Measurements from ENCODE around the gene S100A14.
A peak's percentile ranks its signal among the peaks of the same experiment; 100 is the strongest.

The S100A14 gene

DNA sequence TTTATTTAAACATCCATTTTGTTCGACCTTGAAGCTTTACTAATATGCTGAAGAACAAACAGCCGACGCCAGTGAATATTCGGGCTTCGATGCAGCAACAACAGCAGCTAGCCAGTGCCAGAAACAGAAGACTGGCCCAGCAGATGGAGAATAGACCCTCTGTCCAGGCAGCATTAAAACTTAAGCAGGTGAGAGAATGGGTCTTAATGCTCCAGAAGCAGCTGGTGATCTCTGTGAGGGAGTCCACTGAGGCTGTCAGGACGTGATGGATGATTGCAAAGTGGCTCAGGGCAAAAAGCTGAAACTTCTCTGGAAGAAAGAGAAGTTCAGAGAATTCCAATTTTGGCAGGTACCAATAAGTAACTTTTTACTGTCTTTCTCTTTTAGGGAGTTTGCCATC is 22.1 kb upstream of the S100A14 start:
- Histone ChIP-seq H3K9ac (ENCODE audit: low read length) (peak overlapping the region; percentile 73), H3K9me3 (ENCODE audit: control insufficient read depth, low read length) (no peaks in the 10 kb centered on the region), H3K4me3 (ENCODE audit: low read length) (no peak overlapping the region), H3K27me3 (replicated peaks; ENCODE audit: control insufficient read depth, insufficient read depth, low read length) (no peaks in the 10 kb centered on the region), H3K4me1 (ENCODE audit: control insufficient read depth, insufficient read depth, low read length) (peaks cover 31% of the 10 kb centered on the region), H3K36me3 (ENCODE audit: control insufficient read depth, insufficient read depth, low read length, severe bottlenecking) (peaks cover 70% of the 10 kb centered on the region)
- no peak for DNase-seq (ENCODE audit: low read depth)

DNA sequence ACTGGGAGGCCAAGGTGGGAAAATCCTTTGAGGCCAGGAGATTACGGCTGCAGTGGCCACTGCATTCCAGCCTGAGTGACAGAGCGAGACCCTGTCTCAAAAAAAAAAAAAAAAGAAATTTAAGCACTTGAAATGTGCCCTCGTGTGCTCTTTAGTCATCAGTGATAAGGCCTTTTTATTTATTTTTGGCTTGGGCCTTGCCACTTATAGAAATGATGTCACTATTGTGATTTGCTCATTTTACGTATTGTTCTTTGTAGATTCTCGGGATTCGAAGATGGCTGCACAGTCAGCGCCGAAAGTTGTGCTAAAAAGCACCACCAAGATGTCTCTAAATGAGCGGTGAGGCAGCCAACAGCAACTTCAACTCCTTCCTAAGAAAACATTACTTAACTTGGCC is 20.2 kb upstream of the S100A14 start:
- Histone ChIP-seq H3K4me3 (ENCODE audit: low read length) (no peak overlapping the region), H3K27me3 (replicated peaks; ENCODE audit: control insufficient read depth, insufficient read depth, low read length) (no peaks in the 10 kb centered on the region), H3K4me1 (ENCODE audit: control insufficient read depth, insufficient read depth, low read length) (peaks cover 43% of the 10 kb centered on the region), H3K36me3 (ENCODE audit: control insufficient read depth, insufficient read depth, low read length, severe bottlenecking) (peaks cover 53% of the 10 kb centered on the region), H3K9ac (ENCODE audit: low read length) (no peak overlapping the region), H3K9me3 (ENCODE audit: control insufficient read depth, low read length) (no peaks in the 10 kb centered on the region)
- no peak for DNase-seq (ENCODE audit: low read depth)

DNA sequence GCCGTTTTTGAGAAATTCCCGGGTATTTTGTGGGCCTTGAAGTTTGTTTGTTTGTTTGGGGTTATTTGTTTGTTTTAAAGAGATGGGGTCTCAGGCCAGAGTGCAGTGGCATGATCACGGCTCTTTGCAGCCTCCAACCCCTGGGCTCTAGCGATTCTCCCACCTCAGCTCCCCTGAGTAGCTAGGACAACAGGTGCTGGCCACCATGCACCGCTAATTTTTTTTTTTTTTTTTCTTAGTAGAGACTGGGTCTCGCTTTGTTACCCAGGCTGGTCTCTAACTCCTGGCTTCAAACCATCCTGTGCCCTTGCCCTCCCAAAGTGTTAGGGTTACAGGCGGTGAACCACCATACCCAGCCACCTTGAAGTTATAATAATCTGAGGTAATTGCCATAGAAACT is 19.7 kb upstream of the S100A14 start:
- Histone ChIP-seq H3K9ac (ENCODE audit: low read length) (peak overlapping the region; percentile 100), H3K36me3 (ENCODE audit: control insufficient read depth, insufficient read depth, low read length, severe bottlenecking) (peaks cover 49% of the 10 kb centered on the region)
- DNase-seq (ENCODE audit: low read depth) = no peak

DNA sequence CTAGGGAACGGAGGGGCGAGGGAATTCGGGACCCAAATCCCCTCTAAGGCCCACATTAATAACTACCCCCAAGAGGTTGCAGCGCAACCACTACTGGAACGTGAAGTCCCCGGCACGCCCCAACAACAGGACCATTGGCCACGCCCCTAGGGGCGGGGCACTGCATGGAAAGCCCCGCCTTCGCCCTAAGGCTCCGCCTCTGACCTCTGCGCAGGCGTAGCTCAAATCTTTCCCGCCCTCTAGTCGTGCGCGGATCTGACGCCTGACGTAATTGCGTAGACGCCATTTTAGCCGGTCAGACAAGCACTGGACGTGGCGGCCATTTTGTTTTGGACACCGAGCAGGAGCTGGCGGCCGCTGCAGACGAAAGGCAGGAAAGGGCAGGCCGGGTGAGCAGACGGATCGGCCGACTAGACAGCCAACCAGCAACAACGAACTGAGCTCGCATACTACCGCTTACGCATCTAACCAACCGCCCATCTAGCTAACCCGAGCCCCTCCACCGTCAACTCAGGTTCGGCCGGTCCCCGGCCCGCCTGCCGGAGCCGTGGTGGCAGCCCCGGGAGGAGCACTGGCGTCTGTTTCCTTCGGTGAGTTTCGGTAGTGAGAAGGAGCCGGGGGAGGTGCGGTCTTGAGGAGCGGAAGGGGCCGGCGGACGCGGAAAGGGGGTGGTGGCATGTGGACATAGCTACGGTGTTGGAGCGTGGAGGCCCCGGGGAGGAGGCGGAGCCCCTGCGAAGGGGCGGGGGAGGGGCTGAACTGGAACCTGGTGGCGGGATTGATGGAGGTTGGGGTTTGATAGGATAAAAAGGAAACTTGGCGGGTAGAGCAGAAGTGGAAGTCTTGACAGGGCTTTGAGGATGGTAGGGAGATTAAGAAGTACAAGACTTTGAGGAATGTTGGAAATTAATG is 17.9 kb upstream of the S100A14 start, which contains the start of gene CHTOP:
Gene CHTOP (plus strand): TSS at position 313 of the 912 bp plus-strand sequence. CDS start 2,523 bp downstream, outside the sequence.
- Histone ChIP-seq H3K27me3 (replicated peaks; ENCODE audit: control insufficient read depth, insufficient read depth, low read length) (no peaks in the 10 kb centered on the region), H3K36me3 (ENCODE audit: control insufficient read depth, insufficient read depth, low read length, severe bottlenecking) (peaks cover 30% of the 10 kb centered on the region), H3K9ac (ENCODE audit: low read length) (peak within 1 kb of the TSS; percentile 100), H3K4me3 (ENCODE audit: low read length) (peak within 1 kb of the TSS; percentile 95), H3K9me3 (ENCODE audit: control insufficient read depth, low read length) (no peaks in the 10 kb centered on the region), H3K4me1 (ENCODE audit: control insufficient read depth, insufficient read depth, low read length) (peaks cover 62% of the 10 kb centered on the region)
- peak; percentile 100 for DNase-seq (ENCODE audit: low read depth)

More for the DNA sequence above, 19.7 kb upstream of the S100A14 start:
- H3K4me1 ChIP-seq (ENCODE audit: control insufficient read depth, insufficient read depth, low read length) = peaks cover 48% of the 10 kb centered on the region
- no peaks in the 10 kb centered on the region for H3K9me3 ChIP-seq (ENCODE audit: control insufficient read depth, low read length)
- no peaks in the 10 kb centered on the region for H3K27me3 ChIP-seq (replicated peaks; ENCODE audit: control insufficient read depth, insufficient read depth, low read length)
- peak overlapping the region; percentile 95 for H3K4me3 ChIP-seq (ENCODE audit: low read length)

DNA sequence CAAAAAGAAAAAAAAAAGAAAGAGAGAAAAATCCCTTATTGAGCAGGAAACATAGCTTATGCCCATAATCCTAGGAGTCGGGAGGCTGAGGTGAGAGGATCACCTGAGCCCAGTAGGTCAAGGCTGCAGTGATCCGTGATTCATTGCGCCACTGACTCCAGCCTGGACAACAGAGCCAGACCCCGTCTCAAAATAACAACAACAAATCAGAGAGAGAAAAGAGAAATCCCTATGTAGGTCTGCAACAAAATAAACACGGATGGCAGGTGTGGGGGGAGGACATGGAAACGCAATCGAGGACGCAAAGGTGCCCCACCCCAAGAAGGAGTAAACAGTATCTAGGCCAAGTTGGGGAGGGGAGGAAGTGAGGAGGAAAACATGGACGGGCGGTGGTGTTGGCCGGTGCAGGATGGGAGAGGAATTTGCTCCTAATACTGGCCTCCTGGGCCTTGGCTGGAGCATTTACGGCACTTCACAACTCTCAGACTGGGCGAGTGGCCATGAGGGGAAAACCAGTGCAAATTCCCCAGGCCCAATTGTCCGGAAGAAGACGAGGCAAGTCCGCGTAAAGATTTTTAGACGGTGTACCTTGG is 17.1 kb upstream of the S100A14 start:
- Histone ChIP-seq H3K36me3 (ENCODE audit: control insufficient read depth, insufficient read depth, low read length, severe bottlenecking) (peaks cover 23% of the 10 kb centered on the region), H3K9me3 (ENCODE audit: control insufficient read depth, low read length) (no peaks in the 10 kb centered on the region), H3K9ac (ENCODE audit: low read length) (peak overlapping the region; percentile 100), H3K27me3 (replicated peaks; ENCODE audit: control insufficient read depth, insufficient read depth, low read length) (no peaks in the 10 kb centered on the region), H3K4me1 (ENCODE audit: control insufficient read depth, insufficient read depth, low read length) (peaks cover 64% of the 10 kb centered on the region), H3K4me3 (ENCODE audit: low read length) (peak overlapping the region; percentile 95)
- DNase-seq (ENCODE audit: low read depth) = no peak

DNA sequence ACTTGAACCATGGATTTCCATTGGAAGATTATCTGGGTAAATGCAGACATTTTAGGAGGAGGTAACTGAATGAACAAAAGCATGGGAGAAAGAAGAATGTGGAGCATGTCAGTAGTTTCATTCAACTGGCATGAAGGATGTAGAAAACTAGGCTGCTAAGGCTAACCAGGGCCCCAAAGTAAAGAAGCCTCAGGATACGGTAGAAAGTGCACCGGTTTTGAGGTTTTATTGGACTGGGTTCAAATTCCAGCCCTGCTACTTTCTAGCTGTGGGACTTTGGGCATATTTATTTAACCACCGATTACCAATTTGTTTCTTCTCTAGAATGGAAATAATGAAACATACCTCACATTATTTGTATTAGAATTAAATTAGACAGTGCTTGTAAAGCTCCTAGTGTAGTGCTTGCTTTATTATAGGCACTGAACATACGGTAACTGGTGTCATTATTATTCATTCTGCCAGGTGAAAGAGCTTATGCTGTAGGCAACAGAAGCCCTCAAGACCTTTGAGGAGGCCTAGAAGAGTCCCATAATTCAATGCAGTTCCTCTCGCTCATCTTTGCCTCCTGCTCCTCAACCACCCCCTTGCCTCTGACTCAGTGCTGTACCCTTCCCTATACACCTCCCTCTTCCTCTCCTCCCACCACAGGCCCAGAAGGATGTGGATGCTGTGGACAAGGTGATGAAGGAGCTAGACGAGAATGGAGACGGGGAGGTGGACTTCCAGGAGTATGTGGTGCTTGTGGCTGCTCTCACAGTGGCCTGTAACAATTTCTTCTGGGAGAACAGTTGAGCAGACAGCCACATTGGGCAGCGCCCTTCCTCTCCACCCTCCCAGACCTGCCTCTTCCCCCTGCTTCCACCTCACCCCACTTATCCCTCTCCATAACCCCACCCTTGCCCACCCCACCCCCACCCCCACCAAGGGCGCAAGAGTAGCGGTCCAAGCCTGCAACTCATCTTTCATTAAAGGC is 15.2 kb upstream of the S100A14 start:
- Histone ChIP-seq H3K9me3 (ENCODE audit: control insufficient read depth, low read length) (no peaks in the 10 kb centered on the region), H3K36me3 (ENCODE audit: control insufficient read depth, insufficient read depth, low read length, severe bottlenecking) (peaks cover 6% of the 10 kb centered on the region), H3K4me1 (ENCODE audit: control insufficient read depth, insufficient read depth, low read length) (peaks cover 64% of the 10 kb centered on the region), H3K9ac (ENCODE audit: low read length) (no peak overlapping the region), H3K27me3 (replicated peaks; ENCODE audit: control insufficient read depth, insufficient read depth, low read length) (no peaks in the 10 kb centered on the region), H3K4me3 (ENCODE audit: low read length) (no peak overlapping the region)
- DNase-seq (ENCODE audit: low read depth) = peak; percentile 51

DNA sequence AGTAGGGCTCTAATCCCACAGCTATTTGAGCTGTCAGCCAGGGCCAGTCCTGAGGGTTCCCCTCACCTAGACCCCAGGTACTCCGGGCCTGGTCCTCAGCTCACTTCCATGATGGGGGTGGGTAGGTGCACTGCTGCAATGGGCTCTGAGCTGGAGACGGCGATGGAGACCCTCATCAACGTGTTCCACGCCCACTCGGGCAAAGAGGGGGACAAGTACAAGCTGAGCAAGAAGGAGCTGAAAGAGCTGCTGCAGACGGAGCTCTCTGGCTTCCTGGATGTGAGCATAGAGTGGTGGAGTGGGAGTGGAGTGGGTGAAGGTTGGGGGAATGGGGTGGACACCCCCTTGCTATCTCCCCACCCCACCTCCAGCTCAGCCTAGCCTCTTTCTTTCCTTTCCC is 14.3 kb upstream of the S100A14 start:
- H3K27me3 ChIP-seq (replicated peaks; ENCODE audit: control insufficient read depth, insufficient read depth, low read length) = no peaks in the 10 kb centered on the region
- no peak for DNase-seq (ENCODE audit: low read depth)
- no peak overlapping the region for H3K4me3 ChIP-seq (ENCODE audit: low read length)
- H3K4me1 ChIP-seq (ENCODE audit: control insufficient read depth, insufficient read depth, low read length) = peaks cover 66% of the 10 kb centered on the region
- H3K9ac ChIP-seq (ENCODE audit: low read length) = peak overlapping the region; percentile 32
- peaks cover 5% of the 10 kb centered on the region for H3K36me3 ChIP-seq (ENCODE audit: control insufficient read depth, insufficient read depth, low read length, severe bottlenecking)
- no peaks in the 10 kb centered on the region for H3K9me3 ChIP-seq (ENCODE audit: control insufficient read depth, low read length)

DNA sequence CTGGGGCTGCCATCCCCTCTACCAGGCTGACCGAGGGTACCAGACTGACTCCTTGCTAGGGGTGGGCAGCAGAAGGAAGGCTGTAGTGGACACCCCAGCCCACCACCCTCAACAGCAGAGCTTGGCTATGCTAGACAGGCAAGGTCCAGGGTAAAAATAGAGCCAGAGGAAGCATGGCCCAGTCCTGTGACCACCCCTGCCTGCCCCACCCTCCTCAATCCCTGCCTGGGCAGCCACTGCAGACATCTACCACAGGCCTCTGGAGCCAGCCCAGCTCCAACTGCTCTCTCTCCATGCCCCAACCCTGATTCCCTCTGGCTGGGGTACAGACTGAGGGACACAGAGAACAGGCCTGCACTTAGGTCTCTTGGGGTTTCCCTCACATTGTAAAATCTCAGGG is 13.8 kb upstream of the S100A14 start:
- Histone ChIP-seq H3K27me3 (replicated peaks; ENCODE audit: control insufficient read depth, insufficient read depth, low read length) (no peaks in the 10 kb centered on the region), H3K4me1 (ENCODE audit: control insufficient read depth, insufficient read depth, low read length) (peaks cover 69% of the 10 kb centered on the region), H3K9me3 (ENCODE audit: control insufficient read depth, low read length) (no peaks in the 10 kb centered on the region), H3K36me3 (ENCODE audit: control insufficient read depth, insufficient read depth, low read length, severe bottlenecking) (peaks cover 10% of the 10 kb centered on the region), H3K4me3 (ENCODE audit: low read length) (no peak overlapping the region), H3K9ac (ENCODE audit: low read length) (peak overlapping the region; percentile 32)
- DNase-seq (ENCODE audit: low read depth) = peak; percentile 42

DNA sequence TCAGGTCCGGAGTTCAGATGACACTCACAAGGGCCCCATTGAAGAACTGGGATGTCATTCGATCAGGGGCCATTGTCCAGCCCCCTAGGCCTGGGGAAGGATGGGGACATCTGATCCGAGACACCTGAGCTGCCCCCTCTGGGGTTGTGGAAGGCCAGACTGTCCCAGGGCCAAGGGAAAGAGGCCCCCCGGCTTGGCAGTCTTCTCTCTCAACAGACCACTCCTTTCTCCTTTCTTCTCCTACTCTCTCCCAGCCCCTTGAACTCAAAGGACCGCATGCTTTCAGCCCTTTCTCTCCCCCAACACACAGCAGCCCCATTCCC is 13.2 kb upstream of the S100A14 start:
- H3K4me3 ChIP-seq (ENCODE audit: low read length) = no peak overlapping the region
- no peak overlapping the region for H3K9ac ChIP-seq (ENCODE audit: low read length)
- peaks cover 73% of the 10 kb centered on the region for H3K4me1 ChIP-seq (ENCODE audit: control insufficient read depth, insufficient read depth, low read length)
- DNase-seq (ENCODE audit: low read depth) = no peak
- H3K27me3 ChIP-seq (replicated peaks; ENCODE audit: control insufficient read depth, insufficient read depth, low read length) = no peaks in the 10 kb centered on the region
- H3K9me3 ChIP-seq (ENCODE audit: control insufficient read depth, low read length) = no peaks in the 10 kb centered on the region
- peaks cover 10% of the 10 kb centered on the region for H3K36me3 ChIP-seq (ENCODE audit: control insufficient read depth, insufficient read depth, low read length, severe bottlenecking)

DNA sequence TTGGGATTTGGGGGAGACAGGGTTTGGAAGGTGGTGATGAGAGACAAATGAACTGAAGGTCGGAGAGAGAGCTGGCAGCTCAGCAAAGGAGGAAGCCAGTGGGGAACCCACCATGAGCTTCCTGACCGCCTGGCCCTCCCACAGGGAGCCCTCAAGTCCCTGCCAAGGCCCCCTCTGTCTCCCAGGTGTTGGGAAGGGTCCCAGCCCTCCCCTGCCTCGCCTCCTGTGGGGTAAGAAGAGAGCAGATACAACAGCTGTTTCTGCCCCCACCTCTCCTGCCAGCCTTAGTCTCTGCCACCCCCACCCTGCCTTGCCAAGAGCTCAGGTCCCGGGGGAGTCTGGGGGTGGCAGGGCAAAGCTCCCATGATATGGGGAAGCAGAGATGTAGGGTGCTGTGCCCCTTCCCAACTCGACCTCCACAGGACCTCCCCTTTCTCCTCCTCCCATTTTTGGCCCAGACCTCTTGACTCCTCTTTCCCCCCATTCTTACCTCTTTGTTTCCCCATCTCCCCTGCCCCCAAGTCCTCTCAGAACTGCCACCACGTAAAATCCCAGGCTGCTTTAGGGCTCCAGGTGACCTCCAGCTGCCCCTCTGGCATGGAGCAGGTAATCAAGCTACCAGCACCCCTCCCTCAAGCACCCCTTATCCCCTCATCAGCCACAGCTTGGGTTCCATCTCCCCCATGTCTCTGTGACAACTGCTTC is 12.7 kb upstream of the S100A14 start:
- DNase-seq (ENCODE audit: low read depth) = no peak
- no peak overlapping the region for H3K9ac ChIP-seq (ENCODE audit: low read length)
- no peaks in the 10 kb centered on the region for H3K27me3 ChIP-seq (replicated peaks; ENCODE audit: control insufficient read depth, insufficient read depth, low read length)
- no peaks in the 10 kb centered on the region for H3K9me3 ChIP-seq (ENCODE audit: control insufficient read depth, low read length)
- H3K36me3 ChIP-seq (ENCODE audit: control insufficient read depth, insufficient read depth, low read length, severe bottlenecking) = peaks cover 13% of the 10 kb centered on the region
- peaks cover 78% of the 10 kb centered on the region for H3K4me1 ChIP-seq (ENCODE audit: control insufficient read depth, insufficient read depth, low read length)
- H3K4me3 ChIP-seq (ENCODE audit: low read length) = no peak overlapping the region
